H9 (cell line): ENCODE data around the gene RB1. TPM values are rescaled to one million over a fixed set of nuclear protein-coding genes. Genes with fewer than 3 reads are reported as not detected.

Source experiments
- DNase-seq: peaks from one replicate; pipeline ENCODE4 v3.0.0-alpha.2; 2017
- H2AFZ ChIP-seq: one replicate; pipeline ENCODE4 v1.6.1; 2013; ENCODE audit warnings: mild to moderate bottlenecking, low read length, control low read depth, moderate library complexity
- H2AK5ac ChIP-seq: 2 replicates; pipeline ENCODE4 v1.6.1; 2013; ENCODE audit warnings: low read length, control low read depth, mixed read lengths; ENCODE audit not compliant: insufficient read length
- H2BK120ac ChIP-seq: one replicate; pipeline ENCODE4 v1.6.1; 2013; ENCODE audit warnings: low read depth, mild to moderate bottlenecking, low read length, control low read depth, inconsistent platforms; ENCODE audit not compliant: poor library complexity, severe bottlenecking
- H2BK12ac ChIP-seq: 2 replicates; pipeline ENCODE4 v1.6.1; 2013; ENCODE audit warnings: low read length, control low read depth, mixed read lengths, low read depth; ENCODE audit not compliant: insufficient read length
- H2BK15ac ChIP-seq: 2 replicates; pipeline ENCODE4 v1.6.1; 2013; ENCODE audit warnings: low read depth, low read length, control low read depth
- H2BK20ac ChIP-seq: one replicate; pipeline ENCODE4 v1.6.1; 2013; ENCODE audit warnings: low read depth, mild to moderate bottlenecking, low read length, control low read depth, inconsistent platforms; ENCODE audit not compliant: poor library complexity, severe bottlenecking
- H2BK5ac ChIP-seq: 2 replicates; pipeline ENCODE4 v1.6.1; 2013; ENCODE audit warnings: low read length, control low read depth, mixed read lengths; ENCODE audit not compliant: insufficient read length
- H3K14ac ChIP-seq: 2 replicates; pipeline ENCODE4 v1.6.1; 2013; ENCODE audit warnings: low read length, control low read depth; ENCODE audit not compliant: insufficient read depth
- H3K18ac ChIP-seq: 2 replicates; pipeline ENCODE4 v1.6.1; 2013; ENCODE audit warnings: low read depth, mild to moderate bottlenecking, mixed read lengths, low read length, control low read depth; ENCODE audit not compliant: insufficient read length
- H3K23ac ChIP-seq: 2 replicates; pipeline ENCODE4 v1.6.1; 2013; ENCODE audit warnings: low read length, control low read depth, mixed read lengths, low read depth; ENCODE audit not compliant: insufficient read length
- H3K23me2 ChIP-seq: 2 replicates; pipeline ENCODE4 v1.6.1; 2013; ENCODE audit warnings: low read depth, mild to moderate bottlenecking, mixed read lengths, low read length, control low read depth; ENCODE audit not compliant: insufficient read length, poor library complexity, severe bottlenecking
- H3K27ac ChIP-seq: 2 replicates; pipeline ENCODE4 v1.5.1; 2013; ENCODE audit warnings: low read length, control low read depth, mixed read lengths, low read depth; ENCODE audit not compliant: insufficient read length
- H3K27me3 ChIP-seq: 2 replicates; pipeline ENCODE4 v1.6.1; 2013; ENCODE audit warnings: low read length, control low read depth, inconsistent platforms; ENCODE audit not compliant: insufficient read depth
- H3K4ac ChIP-seq: 2 replicates; pipeline ENCODE4 v1.6.1; 2013; ENCODE audit warnings: low read depth, mild to moderate bottlenecking, control low read depth, inconsistent platforms, low read length, moderate library complexity
- H3K4me1 ChIP-seq: 2 replicates; pipeline ENCODE4 v1.6.1; 2013; ENCODE audit warnings: low read length, control low read depth, inconsistent platforms; ENCODE audit not compliant: insufficient read depth
- H3K4me2 ChIP-seq: 2 replicates; pipeline ENCODE4 v1.6.1; 2013; ENCODE audit warnings: low read length, control low read depth, mixed read lengths; ENCODE audit not compliant: insufficient read length, insufficient read depth
- H3K56ac ChIP-seq: 2 replicates; pipeline ENCODE4 v1.6.1; 2013; ENCODE audit warnings: low read depth, mild to moderate bottlenecking, mixed read lengths, low read length, control low read depth; ENCODE audit not compliant: insufficient read length
- H3K79me1 ChIP-seq: 2 replicates; pipeline ENCODE4 v1.6.1; 2013; ENCODE audit warnings: low read depth, mild to moderate bottlenecking, moderate library complexity, low read length, control low read depth, inconsistent platforms; ENCODE audit not compliant: insufficient read depth, poor library complexity, severe bottlenecking
- H3K79me2 ChIP-seq: 2 replicates; pipeline ENCODE4 v1.6.1; 2013; ENCODE audit warnings: low read length, control low read depth, inconsistent platforms; ENCODE audit not compliant: insufficient read depth
- H3K9ac ChIP-seq: 2 replicates; pipeline ENCODE4 v1.6.1; 2013; ENCODE audit warnings: low read length, control low read depth, mixed read lengths; ENCODE audit not compliant: insufficient read length; ENCODE audit errors: extremely low read depth
- H3K9me3 ChIP-seq: one replicate; pipeline ENCODE4 v1.6.1; 2013; ENCODE audit warnings: low read depth, low read length, inconsistent platforms; ENCODE audit not compliant: control insufficient read depth
- H3T11ph ChIP-seq: one replicate; pipeline ENCODE4 v1.6.1; 2013; ENCODE audit warnings: mild to moderate bottlenecking, low read length, control low read depth, inconsistent platforms
- H4K20me1 ChIP-seq: one replicate; pipeline ENCODE4 v1.6.1; 2013; ENCODE audit not compliant: control insufficient read depth, insufficient read length, insufficient read depth
- H4K5ac ChIP-seq: 2 replicates; pipeline ENCODE4 v1.6.1; 2013; ENCODE audit warnings: low read depth, mild to moderate bottlenecking, mixed read lengths, low read length, control low read depth; ENCODE audit not compliant: insufficient read length
- H4K8ac ChIP-seq: replicated peaks from 2 replicates; pipeline ENCODE4 v1.6.1; 2013; ENCODE audit warnings: low read length, control low read depth, mixed read lengths, low read depth; ENCODE audit not compliant: insufficient read length
- H4K91ac ChIP-seq: 2 replicates; pipeline ENCODE4 v1.6.1; 2013; ENCODE audit warnings: low read depth, mild to moderate bottlenecking, moderate library complexity, mixed read lengths, low read length, control low read depth; ENCODE audit not compliant: insufficient read length
- H3K27ac Mint-ChIP-seq, 3 experiments: 2 replicates in 2 of 3; 3 replicates in 1 of 3; pipeline ENCODE4 v1.8.0; 2020 to 2021; ENCODE audit warnings: mixed read lengths in 3 of 3, mild to moderate bottlenecking in 1 of 3, moderate library complexity in 1 of 3
- H3K27me3 Mint-ChIP-seq: 2 replicates; pipeline ENCODE4 v1.8.0; 2021; ENCODE audit warnings: low read depth, mild to moderate bottlenecking, moderate library complexity, mixed read lengths
- H3K36me3 Mint-ChIP-seq, 3 experiments: 2 replicates in 2 of 3; 3 replicates in 1 of 3; pipeline ENCODE4 v1.8.0; 2020 to 2021; ENCODE audit warnings: low read depth in 3 of 3, mixed read lengths in 3 of 3; ENCODE audit not compliant: insufficient read depth in 1 of 3
- H3K4me1 Mint-ChIP-seq, 2 experiments: 2 replicates each; pipeline ENCODE4 v1.8.0; 2020; ENCODE audit warnings: mixed read lengths in 2 of 2
- H3K4me3 Mint-ChIP-seq, 2 experiments: 2 replicates in 1 of 2; 3 replicates in 1 of 2; pipeline ENCODE4 v1.8.0; 2020 to 2021; ENCODE audit warnings: mild to moderate bottlenecking in 2 of 2, mixed read lengths in 2 of 2, moderate library complexity in 1 of 2
- H3K9me3 Mint-ChIP-seq, 2 experiments: 2 replicates in 1 of 2; 3 replicates in 1 of 2; pipeline ENCODE4 v1.8.0; 2020; ENCODE audit warnings: mild to moderate bottlenecking in 2 of 2, mixed read lengths in 2 of 2, moderate library complexity in 1 of 2
- WGBS: extraction: QIAGEN DNeasy Blood & Tissue Kit; methylation state at CpG from one replicate; pipeline ENCODE4 v1.1.7; 2013; ENCODE audit warnings: missing lambda C conversion rate, low lambda C conversion rate, mixed read lengths; ENCODE audit not compliant: insufficient read length; ENCODE audit errors: extremely low coverage; 5-methylcytosine and 5-hydroxymethylcytosine counted together
- total RNA-seq: library from RNA; stranded (reverse); gene quantifications from 2 replicates; pipeline ENCODE4 v1.2.1, GENCODE V29; 2021
- TF ChIP-seq, protein P1 (sequence below): fragments of 200-600 bp; sonication (generic); conservative IDR thresholded peaks from 3 replicates; pipeline ENCODE4 v1.8.0; 2021; ENCODE audit warnings: antibody characterized with exemption, mild to moderate bottlenecking

Gene RB1
- total RNA-seq, 1 experiment from 2014 or later, result 20.5 TPM

DNA sequence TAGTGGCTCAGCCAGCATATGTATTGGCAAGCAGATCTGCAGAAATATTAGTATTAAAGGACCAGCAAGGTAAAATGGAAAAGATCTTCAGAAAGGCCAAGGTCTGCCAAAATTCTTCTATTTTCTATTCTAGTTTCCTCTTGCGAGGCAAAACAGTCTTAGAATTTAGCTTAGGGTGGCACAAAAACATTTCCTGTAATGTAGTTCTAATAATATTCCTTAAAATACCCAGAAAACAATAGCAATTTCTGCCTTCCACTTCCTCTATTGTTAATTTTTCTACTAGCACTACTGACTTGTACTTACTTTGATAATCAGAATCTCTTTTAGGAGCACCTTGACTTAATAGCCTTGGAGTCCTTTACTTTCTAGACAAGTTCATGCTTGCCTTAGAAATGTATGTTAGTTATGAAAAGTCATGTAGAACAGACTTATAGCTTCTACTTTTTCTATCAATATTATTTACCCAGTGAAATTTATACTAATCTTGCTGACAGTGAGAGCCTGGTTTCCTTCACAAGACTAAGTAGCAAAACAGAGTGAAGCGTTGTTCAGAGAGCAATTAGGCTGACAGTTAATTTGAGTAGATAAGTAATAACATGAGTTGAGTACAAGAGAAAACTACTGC, 133.2 kb downstream of the RB1 start:
- Mint-ChIP-seq H3K27ac (no peak overlapping the region), H3K9me3 (no peaks in the 10 kb centered on the region), H3K27me3 (no peaks in the 10 kb centered on the region), H3K36me3 (no peaks in the 10 kb centered on the region), H3K4me3 (no peak overlapping the region), H3K4me1 (no peaks in the 10 kb centered on the region; a peak in 1 of 4 replicates)
- Histone ChIP-seq H4K8ac (no peak overlapping the region), H2AFZ (no peak overlapping the region), H3K9me3 (no peaks in the 10 kb centered on the region), H3K14ac (no peak overlapping the region), H2BK15ac (no peak overlapping the region), H2BK120ac (no peak overlapping the region), H3K4me2 (no peak overlapping the region), H3K79me1 (no peaks in the 10 kb centered on the region), H2BK5ac (no peak overlapping the region), H3T11ph (no peak overlapping the region), H4K5ac (no peak overlapping the region), H2BK12ac (no peak overlapping the region), H3K23me2 (no peaks in the 10 kb centered on the region), H2BK20ac (no peak overlapping the region), H3K56ac (no peak overlapping the region), H3K9ac (no peak overlapping the region), H3K27me3 (no peaks in the 10 kb centered on the region), H4K91ac (no peak overlapping the region), H2AK5ac (no peak overlapping the region), H3K4ac (no peak overlapping the region), H3K79me2 (no peaks in the 10 kb centered on the region), H3K27ac (no peak overlapping the region), H3K23ac (no peak overlapping the region), H3K4me1 (no peaks in the 10 kb centered on the region), H3K18ac (no peak overlapping the region), H4K20me1 (no peaks in the 10 kb centered on the region)
- TF ChIP-seq, protein P1, sequence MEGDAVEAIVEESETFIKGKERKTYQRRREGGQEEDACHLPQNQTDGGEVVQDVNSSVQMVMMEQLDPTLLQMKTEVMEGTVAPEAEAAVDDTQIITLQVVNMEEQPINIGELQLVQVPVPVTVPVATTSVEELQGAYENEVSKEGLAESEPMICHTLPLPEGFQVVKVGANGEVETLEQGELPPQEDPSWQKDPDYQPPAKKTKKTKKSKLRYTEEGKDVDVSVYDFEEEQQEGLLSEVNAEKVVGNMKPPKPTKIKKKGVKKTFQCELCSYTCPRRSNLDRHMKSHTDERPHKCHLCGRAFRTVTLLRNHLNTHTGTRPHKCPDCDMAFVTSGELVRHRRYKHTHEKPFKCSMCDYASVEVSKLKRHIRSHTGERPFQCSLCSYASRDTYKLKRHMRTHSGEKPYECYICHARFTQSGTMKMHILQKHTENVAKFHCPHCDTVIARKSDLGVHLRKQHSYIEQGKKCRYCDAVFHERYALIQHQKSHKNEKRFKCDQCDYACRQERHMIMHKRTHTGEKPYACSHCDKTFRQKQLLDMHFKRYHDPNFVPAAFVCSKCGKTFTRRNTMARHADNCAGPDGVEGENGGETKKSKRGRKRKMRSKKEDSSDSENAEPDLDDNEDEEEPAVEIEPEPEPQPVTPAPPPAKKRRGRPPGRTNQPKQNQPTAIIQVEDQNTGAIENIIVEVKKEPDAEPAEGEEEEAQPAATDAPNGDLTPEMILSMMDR, result no peak
- DNase-seq, result no peak
- WGBS, result no CpG with 5 or more reads among the region's 2 CpGs
